ENCODE results near the gene NEK4.
"Not testable (repeated sequence)": the region's sequence is repeated elsewhere in the genome, so short reads cannot be mapped to it uniquely, and the experiment has no call there.

NEK4 gene

DNA sequence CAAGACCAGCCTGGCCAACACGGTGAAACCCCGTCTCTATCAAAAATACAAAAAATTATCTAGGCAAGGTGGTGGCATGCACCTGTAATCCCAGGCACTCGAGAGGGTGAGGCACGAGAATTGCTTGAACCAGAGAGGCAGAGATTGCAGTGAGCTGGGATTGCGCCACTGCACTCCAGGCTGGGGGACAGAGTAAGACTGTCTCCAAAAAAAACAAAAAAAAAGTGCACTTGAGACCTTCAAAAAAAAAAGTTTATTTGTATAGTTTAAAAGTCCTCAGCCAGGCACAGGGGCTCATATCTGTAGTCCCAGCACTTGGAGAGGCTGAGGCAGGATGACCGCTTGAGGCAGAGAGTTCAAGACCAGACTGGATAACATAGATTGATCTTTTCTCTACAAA is 87.1 kb downstream of the NEK4 start:
- Histone ChIP-seq H3K27me3 (ENCODE audit: insufficient read depth, insufficient read length) (no peaks in the 10 kb centered on the region), H3K36me3 (ENCODE audit: insufficient read depth, insufficient read length, low read length) (peaks cover 58% of the 10 kb centered on the region), H3K9me3 (ENCODE audit: insufficient read depth, low read length) (no peaks in the 10 kb centered on the region), H3K4me1 (ENCODE audit: insufficient read depth, insufficient read length) (peaks cover 2% of the 10 kb centered on the region), H3K4me3 (ENCODE audit: insufficient read length, low read depth) (no peak overlapping the region), H3K9ac (ENCODE audit: insufficient read length, low read depth) (no peak overlapping the region)
- no peak for TF ChIP-seq ZNF274 (IDR thresholded peaks at IDR 0.05; ENCODE audit: low read depth, low read length)
- TF ChIP-seq YY1 (IDR thresholded peaks at IDR 0.05; ENCODE audit: insufficient read depth, insufficient read length), result no peak
- no peak for TF ChIP-seq SUZ12 (IDR thresholded peaks at IDR 0.05; ENCODE audit: extremely low read depth, insufficient read depth, insufficient read length)
- DNase-seq (ENCODE audit: low read depth, low spot score), result no peak

DNA sequence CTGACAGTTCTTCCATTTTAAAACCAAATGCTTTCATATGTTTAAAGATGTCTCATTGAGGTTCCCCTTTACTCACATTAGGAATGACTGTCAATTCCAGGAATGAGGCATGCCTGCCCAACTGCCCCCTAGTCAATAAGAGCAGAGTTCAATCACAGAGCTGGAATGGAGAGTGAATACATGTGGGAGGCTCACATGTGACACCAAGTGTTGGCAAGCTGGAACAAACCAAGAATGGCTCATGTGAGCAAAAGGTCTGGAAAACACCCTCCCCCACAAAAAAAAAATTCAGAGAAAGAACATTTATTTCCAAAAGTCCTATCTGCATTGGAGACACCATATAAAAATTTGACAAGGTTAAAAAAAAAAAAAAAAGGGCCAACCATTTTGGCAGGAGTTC is 88.7 kb downstream of the NEK4 start:
- DNase-seq (ENCODE audit: low read depth, low spot score), result no peak

DNA sequence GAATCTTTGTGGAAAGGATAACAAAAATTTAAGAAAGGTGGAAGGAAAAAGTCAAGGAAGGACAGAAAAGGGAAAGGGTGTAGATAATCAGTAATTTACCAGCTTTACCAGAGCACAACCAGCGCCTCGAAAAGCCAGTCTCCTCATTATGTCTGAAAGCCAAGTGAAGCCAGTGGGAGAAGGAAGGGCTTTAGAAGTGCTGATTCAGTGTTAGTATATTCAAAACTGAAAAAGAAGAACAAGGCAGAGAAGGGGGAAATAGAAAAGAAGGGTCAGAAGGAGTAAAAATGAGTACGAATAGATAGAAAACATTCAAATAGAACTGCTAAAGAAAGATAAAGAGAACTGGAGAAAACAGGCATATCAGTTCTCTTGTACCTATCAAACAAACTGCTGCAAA is 89.1 kb downstream of the NEK4 start:
- Histone ChIP-seq H3K4me3 (ENCODE audit: insufficient read length, low read depth) (no peak overlapping the region), H3K9me3 (ENCODE audit: insufficient read depth, low read length) (no peaks in the 10 kb centered on the region), H3K9ac (ENCODE audit: insufficient read length, low read depth) (no peak overlapping the region), H3K36me3 (ENCODE audit: insufficient read depth, insufficient read length, low read length) (peaks cover 56% of the 10 kb centered on the region), H3K27me3 (ENCODE audit: insufficient read depth, insufficient read length) (no peaks in the 10 kb centered on the region), H3K4me1 (ENCODE audit: insufficient read depth, insufficient read length) (no peaks in the 10 kb centered on the region)
- TF ChIP-seq SUZ12 (IDR thresholded peaks at IDR 0.05; ENCODE audit: extremely low read depth, insufficient read depth, insufficient read length) (no peak), YY1 (IDR thresholded peaks at IDR 0.05; ENCODE audit: insufficient read depth, insufficient read length) (no peak), ZNF274 (IDR thresholded peaks at IDR 0.05; ENCODE audit: low read depth, low read length) (no peak)
- DNase-seq (ENCODE audit: low read depth, low spot score), result no peak

More for the DNA sequence above, 88.7 kb downstream of the NEK4 start:
- no peaks in the 10 kb centered on the region for H3K27me3 ChIP-seq (ENCODE audit: insufficient read depth, insufficient read length)
- H3K4me3 ChIP-seq (ENCODE audit: insufficient read length, low read depth), result no peak overlapping the region
- no peak overlapping the region for H3K9ac ChIP-seq (ENCODE audit: insufficient read length, low read depth)
- no peak for TF ChIP-seq ZNF274 (IDR thresholded peaks at IDR 0.05; ENCODE audit: low read depth, low read length)
- TF ChIP-seq SUZ12 (IDR thresholded peaks at IDR 0.05; ENCODE audit: extremely low read depth, insufficient read depth, insufficient read length), result no peak
- TF ChIP-seq YY1 (IDR thresholded peaks at IDR 0.05; ENCODE audit: insufficient read depth, insufficient read length), result no peak
- peaks cover 56% of the 10 kb centered on the region for H3K36me3 ChIP-seq (ENCODE audit: insufficient read depth, insufficient read length, low read length)
- no peaks in the 10 kb centered on the region for H3K9me3 ChIP-seq (ENCODE audit: insufficient read depth, low read length)
- no peaks in the 10 kb centered on the region for H3K4me1 ChIP-seq (ENCODE audit: insufficient read depth, insufficient read length)

DNA sequence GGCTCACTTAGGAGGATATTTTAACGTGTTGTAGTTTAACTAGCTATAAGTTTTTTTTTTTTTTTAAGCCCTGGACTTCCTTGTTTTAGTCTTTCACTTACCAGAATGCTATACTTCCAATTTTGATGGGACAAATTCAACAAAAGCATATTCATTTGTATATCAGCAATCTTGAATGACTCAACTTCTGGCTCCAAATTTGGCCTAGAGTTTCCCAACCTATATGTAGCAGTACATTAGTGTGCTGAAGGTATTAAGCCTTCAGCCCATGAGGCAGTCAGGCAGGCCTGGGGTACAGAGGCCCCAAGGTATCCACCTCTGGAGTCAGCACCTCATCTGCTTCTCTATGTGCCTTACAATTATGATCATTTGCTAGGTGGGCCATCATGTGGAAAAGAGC is 90.9 kb downstream of the NEK4 start:
- peaks cover 66% of the 10 kb centered on the region for H3K36me3 ChIP-seq (ENCODE audit: insufficient read depth, insufficient read length, low read length)

DNA sequence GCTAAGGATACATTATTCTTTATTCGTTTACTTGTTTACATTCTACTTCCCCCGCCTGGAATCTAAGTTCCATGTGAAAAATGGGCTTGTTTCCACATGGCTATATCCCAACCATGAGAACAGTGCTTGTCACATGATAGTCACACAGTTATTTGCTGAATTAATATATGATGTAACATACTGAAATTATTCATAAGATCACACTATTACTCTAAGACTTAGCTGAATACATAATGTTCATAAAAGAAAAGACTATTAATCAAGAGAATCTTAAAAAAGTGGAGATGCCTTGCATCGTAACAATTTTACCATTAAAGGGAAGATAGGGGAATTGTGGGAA is 91.6 kb downstream of the NEK4 start:
- no peak for DNase-seq (ENCODE audit: low read depth, low spot score)
- no peaks in the 10 kb centered on the region for H3K4me1 ChIP-seq (ENCODE audit: insufficient read depth, insufficient read length)
- TF ChIP-seq YY1 (IDR thresholded peaks at IDR 0.05; ENCODE audit: insufficient read depth, insufficient read length) (no peak), ZNF274 (IDR thresholded peaks at IDR 0.05; ENCODE audit: low read depth, low read length) (no peak), SUZ12 (IDR thresholded peaks at IDR 0.05; ENCODE audit: extremely low read depth, insufficient read depth, insufficient read length) (no peak)
- H3K9ac ChIP-seq (ENCODE audit: insufficient read length, low read depth), result no peak overlapping the region
- H3K36me3 ChIP-seq (ENCODE audit: insufficient read depth, insufficient read length, low read length), result peaks cover 72% of the 10 kb centered on the region
- no peaks in the 10 kb centered on the region for H3K9me3 ChIP-seq (ENCODE audit: insufficient read depth, low read length)
- H3K27me3 ChIP-seq (ENCODE audit: insufficient read depth, insufficient read length), result no peaks in the 10 kb centered on the region
- H3K4me3 ChIP-seq (ENCODE audit: insufficient read length, low read depth), result no peak overlapping the region

More for the DNA sequence above, 90.9 kb downstream of the NEK4 start:
- Histone ChIP-seq H3K27me3 (ENCODE audit: insufficient read depth, insufficient read length) (no peaks in the 10 kb centered on the region), H3K9me3 (ENCODE audit: insufficient read depth, low read length) (no peaks in the 10 kb centered on the region), H3K4me3 (ENCODE audit: insufficient read length, low read depth) (no peak overlapping the region), H3K4me1 (ENCODE audit: insufficient read depth, insufficient read length) (no peaks in the 10 kb centered on the region), H3K9ac (ENCODE audit: insufficient read length, low read depth) (no peak overlapping the region)
- no peak for TF ChIP-seq ZNF274 (IDR thresholded peaks at IDR 0.05; ENCODE audit: low read depth, low read length)
- no peak for TF ChIP-seq YY1 (IDR thresholded peaks at IDR 0.05; ENCODE audit: insufficient read depth, insufficient read length)
- TF ChIP-seq SUZ12 (IDR thresholded peaks at IDR 0.05; ENCODE audit: extremely low read depth, insufficient read depth, insufficient read length), result no peak
- DNase-seq (ENCODE audit: low read depth, low spot score), result no peak

GRCh38 chr3:52678265-52679198 is 92.2 kb downstream of the NEK4 start:
- Histone ChIP-seq H3K9ac (ENCODE audit: insufficient read length, low read depth) (no peak overlapping the region), H3K9me3 (ENCODE audit: insufficient read depth, low read length) (no peaks in the 10 kb centered on the region), H3K36me3 (ENCODE audit: insufficient read depth, insufficient read length, low read length) (peaks cover 72% of the 10 kb centered on the region), H3K4me1 (ENCODE audit: insufficient read depth, insufficient read length) (no peaks in the 10 kb centered on the region), H3K27me3 (ENCODE audit: insufficient read depth, insufficient read length) (no peaks in the 10 kb centered on the region), H3K4me3 (ENCODE audit: insufficient read length, low read depth) (no peak overlapping the region)
- no peak for DNase-seq (ENCODE audit: low read depth, low spot score)
- no peak for TF ChIP-seq YY1 (IDR thresholded peaks at IDR 0.05; ENCODE audit: insufficient read depth, insufficient read length)
- no peak for TF ChIP-seq SUZ12 (IDR thresholded peaks at IDR 0.05; ENCODE audit: extremely low read depth, insufficient read depth, insufficient read length)
- no peak for TF ChIP-seq ZNF274 (IDR thresholded peaks at IDR 0.05; ENCODE audit: low read depth, low read length)

- not testable (repeated sequence) for H3K4me3 ChIP-seq (ENCODE audit: insufficient read length, low read depth); H3K9ac ChIP-seq (ENCODE audit: insufficient read length, low read depth)
- peaks cover 83% of the 10 kb centered on the region for H3K36me3 ChIP-seq (ENCODE audit: insufficient read depth, insufficient read length, low read length)
Measured at GRCh38 chr3:52676201-52676600, 94.5 kb downstream of the NEK4 start.

More at GRCh38 chr3:52676201-52676600, 94.5 kb downstream of the NEK4 start:
- not testable (repeated sequence) for H3K9me3 ChIP-seq (ENCODE audit: insufficient read depth, low read length); H3K4me1 ChIP-seq (ENCODE audit: insufficient read depth, insufficient read length); DNase-seq (ENCODE audit: low read depth, low spot score); H3K27me3 ChIP-seq (ENCODE audit: insufficient read depth, insufficient read length)
